H1 (cell line): Measurements from ENCODE around the gene DDX51. TPM values are rescaled to one million over a fixed set of nuclear protein-coding genes. Genes with fewer than 3 reads are reported as not detected.

Experiments
- CTCF ChIA-PET: fragments of 300-600 bp; sonication (Branson Sonifier 250); formaldehyde crosslinking; loops from one replicate; lab custom pipeline; 2021; ENCODE audit not compliant: partially characterized antibody; lab: Charles Lee
- POLR2A ChIA-PET: fragments of 300-600 bp; sonication (Branson Sonifier 250); formaldehyde crosslinking; loops from one replicate; lab custom pipeline; 2021; ENCODE audit warnings: inconsistent platforms; ENCODE audit not compliant: partially characterized antibody; lab: Charles Lee
- DNase-seq, 2 experiments: peaks; one replicate each; pipeline versions ENCODE4 v3.0.0 to v3.0.0-alpha.2; 2010 to 2022; ENCODE audit warnings: low spot score in 2 of 2, low read depth in 1 of 2, mixed read lengths in 1 of 2
- FAIRE-seq: peaks from 2 replicates; lab custom pipeline; 2011; peaks lifted over from hg19 to GRCh38; lab: Jason Lieb, UNC
- H2AFZ ChIP-seq: 2 replicates; pipeline ENCODE4 v1.8.1; 2012; ENCODE audit warnings: low read length, inconsistent platforms
- H2AK5ac ChIP-seq: 2 replicates; pipeline ENCODE4 v1.6.1; 2013; ENCODE audit warnings: low read depth, low read length
- H2BK120ac ChIP-seq: replicated peaks from 2 replicates; pipeline ENCODE3; 2013; ENCODE audit warnings: low read depth, low read length, inconsistent platforms
- H2BK12ac ChIP-seq: 2 replicates; pipeline ENCODE4 v1.6.1; 2013; ENCODE audit warnings: low read depth, low read length
- H2BK15ac ChIP-seq: 2 replicates; pipeline ENCODE4 v1.6.1; 2013; ENCODE audit warnings: low read length
- H2BK20ac ChIP-seq: 2 replicates; pipeline ENCODE4 v1.6.1; 2013; ENCODE audit warnings: low read length
- H2BK5ac ChIP-seq: 2 replicates; pipeline ENCODE4 v1.6.1; 2013; ENCODE audit warnings: low read depth, low read length
- H3K14ac ChIP-seq: 2 replicates; pipeline ENCODE4 v1.6.1; 2013; ENCODE audit warnings: inconsistent platforms; ENCODE audit not compliant: insufficient read length
- H3K18ac ChIP-seq: 2 replicates; pipeline ENCODE4 v1.6.1; 2013; ENCODE audit warnings: low read length; ENCODE audit errors: extremely low read depth
- H3K23ac ChIP-seq: 2 replicates; pipeline ENCODE4 v1.6.1; 2013; ENCODE audit warnings: inconsistent platforms; ENCODE audit not compliant: insufficient read length
- H3K23me2 ChIP-seq: 2 replicates; pipeline ENCODE4 v1.6.1; 2013; ENCODE audit warnings: low read depth, low read length
- H3K27ac ChIP-seq: 2 replicates; pipeline ENCODE4 v1.6.1; 2011; ENCODE audit warnings: low read depth, low read length, inconsistent platforms
- H3K27me3 ChIP-seq, 4 experiments: replicated peaks in 1 of 4; 1 replicate in 1 of 4; 2 replicates in 3 of 4; pipeline versions ENCODE4 v1.6.1 to v1.8.1; 2011 to 2013; ENCODE audit warnings: low read length in 3 of 4, mild to moderate bottlenecking in 3 of 4, inconsistent platforms in 2 of 4, mixed read lengths in 2 of 4, moderate library complexity in 1 of 4; ENCODE audit not compliant: control insufficient read depth in 3 of 4, insufficient read depth in 3 of 4; ENCODE audit errors: extremely low read depth in 1 of 4
- H3K36me3 ChIP-seq, 4 experiments: 2 replicates each; pipeline versions ENCODE4 v1.6.1 to v1.8.1; 2011 to 2013; ENCODE audit warnings: mild to moderate bottlenecking in 4 of 4, low read length in 3 of 4, moderate library complexity in 2 of 4, control low read depth in 1 of 4, inconsistent platforms in 1 of 4; ENCODE audit not compliant: insufficient read depth in 4 of 4, control insufficient read depth in 2 of 4
- H3K4ac ChIP-seq: replicated peaks from 2 replicates; pipeline ENCODE3; 2013; ENCODE audit warnings: low read length, low read depth, mixed read lengths, inconsistent platforms; ENCODE audit not compliant: insufficient read length
- H3K4me1 ChIP-seq, 4 experiments: replicated peaks in 1 of 4; 1 replicate in 1 of 4; 2 replicates in 3 of 4; pipeline versions ENCODE4 v1.6.1 to v1.8.1; 2011 to 2013; ENCODE audit warnings: low read length in 3 of 4, inconsistent platforms in 2 of 4, mixed read lengths in 1 of 4; ENCODE audit not compliant: insufficient read depth in 4 of 4, control insufficient read depth in 3 of 4
- H3K4me2 ChIP-seq, 2 experiments: 2 replicates each; pipeline versions ENCODE4 v1.6.1 to v1.8.1; 2011 to 2013; ENCODE audit warnings: low read depth in 2 of 2, low read length in 2 of 2, control low read depth in 1 of 2, inconsistent platforms in 1 of 2, mild to moderate bottlenecking in 1 of 2; ENCODE audit not compliant: insufficient read depth in 1 of 2
- H3K4me3 ChIP-seq, 4 experiments: fragments of 200-600, 300-600 bp in 1 of 4; sonication (generic), shearing (Covaris generic), sonication (Bioruptor Twin) in 1 of 4; 2 replicates each; pipeline versions ENCODE4 v1.5.1 to v1.8.1; 2011 to 2016; ENCODE audit warnings: low read length in 4 of 4, low read depth in 3 of 4, control low read depth in 2 of 4, inconsistent platforms in 2 of 4, mild to moderate bottlenecking in 2 of 4, mixed read lengths in 1 of 4, moderate library complexity in 1 of 4; ENCODE audit not compliant: insufficient read depth in 2 of 4; ENCODE audit errors: extremely low read depth in 1 of 4
- H3K56ac ChIP-seq: replicated peaks from 2 replicates; pipeline ENCODE3; 2013; ENCODE audit warnings: low read depth, mild to moderate bottlenecking, mixed read lengths, low read length, inconsistent platforms; ENCODE audit not compliant: insufficient read length
- H3K79me1 ChIP-seq: 2 replicates; pipeline ENCODE4 v1.6.1; 2013; ENCODE audit warnings: low read depth, low read length, control low read depth
- H3K79me2 ChIP-seq, 2 experiments: 2 replicates each; pipeline versions ENCODE4 v1.6.1 to v1.8.1; 2012 to 2013; ENCODE audit warnings: low read length in 2 of 2, mild to moderate bottlenecking in 2 of 2, inconsistent platforms in 1 of 2; ENCODE audit not compliant: insufficient read depth in 2 of 2, control insufficient read depth in 1 of 2
- H3K9ac ChIP-seq, 4 experiments: replicated peaks in 1 of 4; 1 replicate in 1 of 4; 2 replicates in 3 of 4; pipeline versions ENCODE4 v1.6.1 to v1.8.1; 2011 to 2013; ENCODE audit warnings: low read depth in 3 of 4, low read length in 3 of 4, control low read depth in 2 of 4, mild to moderate bottlenecking in 2 of 4, moderate library complexity in 2 of 4, inconsistent platforms in 1 of 4; ENCODE audit errors: extremely low read depth in 1 of 4
- H3K9me3 ChIP-seq, 2 experiments: 2 replicates each; pipeline versions ENCODE4 v1.6.1 to v1.8.1; 2012 to 2013; ENCODE audit warnings: mild to moderate bottlenecking in 2 of 2, moderate library complexity in 2 of 2, control low read depth in 1 of 2, inconsistent platforms in 1 of 2, low read depth in 1 of 2, low read length in 1 of 2, mixed read lengths in 1 of 2; ENCODE audit not compliant: insufficient read depth in 2 of 2
- H4K20me1 ChIP-seq, 2 experiments: replicated peaks in 1 of 2; 2 replicates each; pipeline versions ENCODE3 to v1.8.1; 2011 to 2013; ENCODE audit warnings: inconsistent platforms in 2 of 2, low read length in 2 of 2, mild to moderate bottlenecking in 1 of 2; ENCODE audit not compliant: insufficient read depth in 2 of 2, control insufficient read depth in 1 of 2
- H4K5ac ChIP-seq: 2 replicates; pipeline ENCODE4 v1.6.1; 2013; ENCODE audit warnings: low read length, low read depth, mixed read lengths, inconsistent platforms; ENCODE audit not compliant: insufficient read length
- H4K8ac ChIP-seq: 2 replicates; pipeline ENCODE4 v1.8.0; 2013; ENCODE audit warnings: mild to moderate bottlenecking, moderate library complexity, low read length, inconsistent platforms; ENCODE audit not compliant: insufficient read depth; ENCODE audit errors: extremely low read depth
- H4K91ac ChIP-seq: replicated peaks from 2 replicates; pipeline ENCODE3; 2013; ENCODE audit warnings: low read length, mixed read lengths, inconsistent platforms; ENCODE audit not compliant: insufficient read length
- BRCA1 ChIP-seq: IDR thresholded peaks from 2 replicates; pipeline ENCODE4 v1.6.1; 2012; ENCODE audit warnings: low read depth, low read length, improper control_type of control experiment
- CEBPB ChIP-seq: IDR thresholded peaks from 2 replicates; pipeline ENCODE4 v1.6.1; 2012; ENCODE audit warnings: low read depth, low read length
- CHD1 ChIP-seq: IDR thresholded peaks from 2 replicates; pipeline ENCODE4 v1.6.1; 2012; ENCODE audit warnings: low read depth, low read length, improper control_type of control experiment
- POLR2A ChIP-seq, 2 experiments: IDR thresholded peaks; 1 replicate in 1 of 2; 2 replicates in 1 of 2; pipeline ENCODE4 v1.6.1; 2011; ENCODE audit warnings: low read depth in 2 of 2, low read length in 2 of 2, mild to moderate bottlenecking in 2 of 2; ENCODE audit errors: control extremely low read depth in 1 of 2
- RXRA ChIP-seq: IDR thresholded peaks from 2 replicates; pipeline ENCODE4 v1.6.1; 2011; ENCODE audit warnings: low read depth, mild to moderate bottlenecking, low read length, moderate library complexity; ENCODE audit not compliant: insufficient read depth
- WGBS, 2 experiments: shearing (Covaris generic) in 1 of 2; methylation state at CpG; one replicate each; pipeline versions ENCODE4 v1.1.6 to v1.1.7; 2013 to 2015; ENCODE audit warnings: low lambda C conversion rate in 2 of 2, mixed read lengths in 2 of 2, inconsistent platforms in 1 of 2, low coverage in 1 of 2, missing lambda C conversion rate in 1 of 2; ENCODE audit not compliant: insufficient replicate concordance in 2 of 2, insufficient coverage in 1 of 2, insufficient read length in 1 of 2; ENCODE audit errors: extremely low coverage in 1 of 2, missing lambda C conversion rate in 1 of 2; 5-methylcytosine and 5-hydroxymethylcytosine counted together
- polyA plus RNA-seq, 7 experiments: library from polyadenylated mRNA; depleted of rRNA in 3 of 7; stranded (reverse) in 5 of 7; unstranded in 2 of 7; fragments of >200 nt in 5 of 7; fragments of 200-250 nt in 2 of 7; gene quantifications; 1 replicate in 5 of 7; 2 replicates in 1 of 7; 4 replicates in 1 of 7; pipeline versions ENCODE4 v1.2.1 to v1.2.3, GENCODE V29; 2011 to 2013; ENCODE audit warnings: missing spikeins in 2 of 7, mixed read lengths in 2 of 7
- total RNA-seq: library from RNA; stranded (reverse); fragmentation: NEBNext Ultra II Directional; extraction: Animal tissue kit (Norgen Biotek cat#: 25700); gene quantifications from 2 replicates; pipeline ENCODE4 v1.2.1, GENCODE V29; 2021
- TF ChIP-seq, protein P1 (sequence below): IDR thresholded peaks from 2 replicates; pipeline ENCODE4 v1.6.1; 2012; ENCODE audit warnings: low read length, inconsistent platforms

Gene DDX51
- total and polyA plus RNA-seq, 2 of the 8 experiments (the other 6 are each of a cell fraction or from before 2014, with no cell fraction given) = 11.2 to 24.4 TPM

- POLR2A ChIA-PET = interaction anchor here (0.7 to 2.8 kb wide), 3 partner anchors 9 to 22 kb away, joined by 3 to 9 read pairs (median 3); no protein-coding TSS in a partner anchor
- H2AFZ ChIP-seq = no peak overlapping the region
- H4K91ac ChIP-seq = no peak overlapping the region
- no peak overlapping the region for H3K18ac ChIP-seq
- H3K36me3 ChIP-seq = peaks cover 12 to 32% (median 27%) of the 10 kb centered on the region in 4 experiments; a peak in 6 of 8 replicates
- CTCF ChIA-PET = interaction anchor here (0.6 to 1.4 kb wide), 3 partner anchors 14 to 58 kb away, joined by 3 to 4 read pairs (median 3); no protein-coding TSS in a partner anchor
- H3K23ac ChIP-seq = no peak overlapping the region
- no peak overlapping the region for H3K4ac ChIP-seq
- peaks cover 0 to 10% (median 2%) of the 10 kb centered on the region in 4 experiments; a peak in 5 of 7 replicates for H3K4me1 ChIP-seq
- no peak overlapping the region for H2BK15ac ChIP-seq
- no peak for DNase-seq
- no peak overlapping the region for H2AK5ac ChIP-seq
- H3K56ac ChIP-seq = no peak overlapping the region
- peaks cover 12% of the 10 kb centered on the region for H3K79me1 ChIP-seq
- H3K27me3 ChIP-seq = peaks cover 0 to 4% (median 1%) of the 10 kb centered on the region in 4 experiments; a peak in 2 of 7 replicates
- H2BK20ac ChIP-seq = no peak overlapping the region
- H2BK5ac ChIP-seq = no peak overlapping the region
- H3K23me2 ChIP-seq = peaks cover 11% of the 10 kb centered on the region; the same call in 1 of the 2 replicates
- no peak overlapping the region for H4K5ac ChIP-seq
- H3K27ac ChIP-seq = no peak overlapping the region
- no peak for TF ChIP-seq CEBPB
- TF ChIP-seq BRCA1 = no peak
- TF ChIP-seq, protein P1, sequence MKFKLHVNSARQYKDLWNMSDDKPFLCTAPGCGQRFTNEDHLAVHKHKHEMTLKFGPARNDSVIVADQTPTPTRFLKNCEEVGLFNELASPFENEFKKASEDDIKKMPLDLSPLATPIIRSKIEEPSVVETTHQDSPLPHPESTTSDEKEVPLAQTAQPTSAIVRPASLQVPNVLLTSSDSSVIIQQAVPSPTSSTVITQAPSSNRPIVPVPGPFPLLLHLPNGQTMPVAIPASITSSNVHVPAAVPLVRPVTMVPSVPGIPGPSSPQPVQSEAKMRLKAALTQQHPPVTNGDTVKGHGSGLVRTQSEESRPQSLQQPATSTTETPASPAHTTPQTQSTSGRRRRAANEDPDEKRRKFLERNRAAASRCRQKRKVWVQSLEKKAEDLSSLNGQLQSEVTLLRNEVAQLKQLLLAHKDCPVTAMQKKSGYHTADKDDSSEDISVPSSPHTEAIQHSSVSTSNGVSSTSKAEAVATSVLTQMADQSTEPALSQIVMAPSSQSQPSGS = no peak
- no peak for TF ChIP-seq RXRA
- no peak for TF ChIP-seq CHD1
- TF ChIP-seq POLR2A (IDR thresholded peaks at IDR 0.05; ENCODE audit: control extremely low read depth in 1 of 2, low read depth in 2 of 2, low read length in 2 of 2) = no peak
- TF ChIP-seq, all 59 proteins: peak for 0
- H3K4me2 ChIP-seq = no peak overlapping the region
- FAIRE-seq = no peak
- no peak overlapping the region for H3K14ac ChIP-seq
- no peak overlapping the region for H4K8ac ChIP-seq
- peaks cover 6 to 19% of the 10 kb centered on the region in 2 experiments for H4K20me1 ChIP-seq
- no peaks in the 10 kb centered on the region for H3K9me3 ChIP-seq
- no peak overlapping the region for H3K4me3 ChIP-seq
- H3K9ac ChIP-seq = no peak overlapping the region
- H2BK120ac ChIP-seq = no peak overlapping the region
- H3K79me2 ChIP-seq = peaks cover 4 to 22% of the 10 kb centered on the region in 2 experiments; a peak in 3 of 4 replicates
- no peak overlapping the region for H2BK12ac ChIP-seq
- WGBS, 2 experiments = 94% methylated on average over 16 of the region's 27 CpGs; no CpG with 5 or more reads in 1 of the 2 experiments
These were observed 4.2 kb downstream of the DDX51 start for GRCh38 chr12:132139912-132140311.
